ENCODE results near the gene ASPHD2. TPM values are rescaled to one million over a fixed set of nuclear protein-coding genes. Genes with fewer than 3 reads are reported as not detected.

The ASPHD2 gene
- polyA plus RNA-seq, 1 donor from 2014 or later, result 18.7 TPM

DNA sequence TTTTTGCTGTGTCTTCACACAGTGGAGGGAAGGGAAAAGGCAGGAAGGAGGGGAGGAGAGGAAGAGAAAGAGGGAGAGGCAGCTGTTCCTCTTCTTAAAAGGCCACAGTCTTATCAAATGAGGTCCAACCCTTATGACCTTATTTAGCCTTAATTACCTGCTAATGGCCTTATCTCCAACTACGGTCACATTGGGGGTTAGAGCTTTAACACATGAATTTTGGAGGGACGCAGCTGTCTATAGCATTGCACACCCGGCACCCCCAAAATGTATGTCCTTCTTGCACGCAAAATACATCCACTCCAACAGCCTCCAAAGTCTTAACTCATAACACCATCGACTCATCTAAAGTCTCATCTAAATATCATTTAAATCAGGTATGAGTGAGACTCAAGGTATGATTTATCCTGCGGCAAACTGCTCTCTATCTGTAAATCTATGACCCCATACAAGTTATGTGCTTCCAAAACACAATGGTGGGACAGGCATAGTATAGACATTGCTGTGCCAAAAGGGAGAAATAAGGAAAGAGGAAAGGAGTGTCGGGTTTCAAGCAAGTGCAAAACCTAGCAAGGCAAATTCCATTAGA lies 45.0 kb upstream of the ASPHD2 start:
- no peak overlapping the region for H2AFZ ChIP-seq (ENCODE audit: low read depth, low read length)
- H3K27me3 ChIP-seq (ENCODE audit: insufficient read depth, low read depth, low read length), result no peaks in the 10 kb centered on the region
- H3K9me2 ChIP-seq (ENCODE audit: insufficient read depth, low read length), result no peaks in the 10 kb centered on the region
- H4K20me1 ChIP-seq (ENCODE audit: insufficient read depth), result no peaks in the 10 kb centered on the region
- no peaks in the 10 kb centered on the region for H3K79me2 ChIP-seq (replicated peaks; ENCODE audit: insufficient read depth, low read length)
- TF ChIP-seq EZH2 (IDR thresholded peaks at IDR 0.05; ENCODE audit: borderline replicate concordance, insufficient read depth, low read length, poor library complexity, severe bottlenecking) (no peak), EP300 (conservative IDR thresholded peaks at IDR 0.05; ENCODE audit: poor library complexity, severe bottlenecking) (no peak), TAF1 (IDR thresholded peaks at IDR 0.05; ENCODE audit: low read depth) (no peak), RAD21 (conservative IDR thresholded peaks at IDR 0.05) (no peak), SMC3 (conservative IDR thresholded peaks at IDR 0.05; ENCODE audit: poor library complexity) (no peak), POLR2AphosphoS5 (IDR thresholded peaks at IDR 0.05) (no peak), MXI1 (conservative IDR thresholded peaks at IDR 0.05; ENCODE audit: poor library complexity, severe bottlenecking) (no peak)
- TF ChIP-seq, protein P1, sequence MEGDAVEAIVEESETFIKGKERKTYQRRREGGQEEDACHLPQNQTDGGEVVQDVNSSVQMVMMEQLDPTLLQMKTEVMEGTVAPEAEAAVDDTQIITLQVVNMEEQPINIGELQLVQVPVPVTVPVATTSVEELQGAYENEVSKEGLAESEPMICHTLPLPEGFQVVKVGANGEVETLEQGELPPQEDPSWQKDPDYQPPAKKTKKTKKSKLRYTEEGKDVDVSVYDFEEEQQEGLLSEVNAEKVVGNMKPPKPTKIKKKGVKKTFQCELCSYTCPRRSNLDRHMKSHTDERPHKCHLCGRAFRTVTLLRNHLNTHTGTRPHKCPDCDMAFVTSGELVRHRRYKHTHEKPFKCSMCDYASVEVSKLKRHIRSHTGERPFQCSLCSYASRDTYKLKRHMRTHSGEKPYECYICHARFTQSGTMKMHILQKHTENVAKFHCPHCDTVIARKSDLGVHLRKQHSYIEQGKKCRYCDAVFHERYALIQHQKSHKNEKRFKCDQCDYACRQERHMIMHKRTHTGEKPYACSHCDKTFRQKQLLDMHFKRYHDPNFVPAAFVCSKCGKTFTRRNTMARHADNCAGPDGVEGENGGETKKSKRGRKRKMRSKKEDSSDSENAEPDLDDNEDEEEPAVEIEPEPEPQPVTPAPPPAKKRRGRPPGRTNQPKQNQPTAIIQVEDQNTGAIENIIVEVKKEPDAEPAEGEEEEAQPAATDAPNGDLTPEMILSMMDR (IDR thresholded peaks at IDR 0.05; ENCODE audit: poor library complexity, severe bottlenecking), result no peak
- TF ChIP-seq, protein P2, sequence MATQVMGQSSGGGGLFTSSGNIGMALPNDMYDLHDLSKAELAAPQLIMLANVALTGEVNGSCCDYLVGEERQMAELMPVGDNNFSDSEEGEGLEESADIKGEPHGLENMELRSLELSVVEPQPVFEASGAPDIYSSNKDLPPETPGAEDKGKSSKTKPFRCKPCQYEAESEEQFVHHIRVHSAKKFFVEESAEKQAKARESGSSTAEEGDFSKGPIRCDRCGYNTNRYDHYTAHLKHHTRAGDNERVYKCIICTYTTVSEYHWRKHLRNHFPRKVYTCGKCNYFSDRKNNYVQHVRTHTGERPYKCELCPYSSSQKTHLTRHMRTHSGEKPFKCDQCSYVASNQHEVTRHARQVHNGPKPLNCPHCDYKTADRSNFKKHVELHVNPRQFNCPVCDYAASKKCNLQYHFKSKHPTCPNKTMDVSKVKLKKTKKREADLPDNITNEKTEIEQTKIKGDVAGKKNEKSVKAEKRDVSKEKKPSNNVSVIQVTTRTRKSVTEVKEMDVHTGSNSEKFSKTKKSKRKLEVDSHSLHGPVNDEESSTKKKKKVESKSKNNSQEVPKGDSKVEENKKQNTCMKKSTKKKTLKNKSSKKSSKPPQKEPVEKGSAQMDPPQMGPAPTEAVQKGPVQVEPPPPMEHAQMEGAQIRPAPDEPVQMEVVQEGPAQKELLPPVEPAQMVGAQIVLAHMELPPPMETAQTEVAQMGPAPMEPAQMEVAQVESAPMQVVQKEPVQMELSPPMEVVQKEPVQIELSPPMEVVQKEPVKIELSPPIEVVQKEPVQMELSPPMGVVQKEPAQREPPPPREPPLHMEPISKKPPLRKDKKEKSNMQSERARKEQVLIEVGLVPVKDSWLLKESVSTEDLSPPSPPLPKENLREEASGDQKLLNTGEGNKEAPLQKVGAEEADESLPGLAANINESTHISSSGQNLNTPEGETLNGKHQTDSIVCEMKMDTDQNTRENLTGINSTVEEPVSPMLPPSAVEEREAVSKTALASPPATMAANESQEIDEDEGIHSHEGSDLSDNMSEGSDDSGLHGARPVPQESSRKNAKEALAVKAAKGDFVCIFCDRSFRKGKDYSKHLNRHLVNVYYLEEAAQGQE (IDR thresholded peaks at IDR 0.05; ENCODE audit: borderline replicate concordance), result no peak
- H3F3A ChIP-seq (ENCODE audit: insufficient read depth, low read length, poor library complexity, severe bottlenecking), result no peaks in the 10 kb centered on the region
- H3K4me2 ChIP-seq (ENCODE audit: low read length), result no peak overlapping the region
- H3K27ac ChIP-seq (ENCODE audit: low read length), result peak overlapping the region; percentile 77
- no peak overlapping the region for H3K9ac ChIP-seq (ENCODE audit: low read length)
- no peaks in the 10 kb centered on the region for H3K9me3 ChIP-seq (ENCODE audit: low read length)
- no peak overlapping the region for H3K4me3 ChIP-seq (ENCODE audit: low read length)
- peaks cover 9% of the 10 kb centered on the region for H3K36me3 ChIP-seq (ENCODE audit: insufficient read depth, low read length)

DNA sequence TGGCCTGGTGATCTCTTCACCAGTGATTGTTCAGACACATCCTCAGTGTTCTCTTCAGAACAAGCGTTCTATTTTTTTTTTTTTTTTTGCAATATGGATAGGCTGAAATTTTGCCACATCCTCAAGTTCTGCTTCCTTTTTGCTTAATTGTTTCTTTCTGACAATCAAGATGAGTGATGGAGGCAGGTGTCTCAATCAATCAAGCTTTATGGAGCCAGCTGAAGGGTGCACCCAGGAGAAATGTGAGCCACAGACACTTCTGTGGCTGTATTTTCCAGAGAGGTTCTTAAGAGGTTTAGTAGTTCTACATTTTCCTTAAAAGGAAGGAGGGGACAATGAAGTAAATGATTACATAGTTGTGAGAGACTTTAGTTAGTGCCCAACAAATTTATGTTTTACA lies 43.9 kb upstream of the ASPHD2 start:
- TF ChIP-seq EP300 (conservative IDR thresholded peaks at IDR 0.05; ENCODE audit: poor library complexity, severe bottlenecking), result peak; percentile 70
- TF ChIP-seq, protein P1 (IDR thresholded peaks at IDR 0.05; ENCODE audit: poor library complexity, severe bottlenecking), result no peak
- no peak for TF ChIP-seq MXI1 (conservative IDR thresholded peaks at IDR 0.05; ENCODE audit: poor library complexity, severe bottlenecking)
- TF ChIP-seq, protein P2 (IDR thresholded peaks at IDR 0.05; ENCODE audit: borderline replicate concordance), result no peak
- TF ChIP-seq POLR2AphosphoS5 (IDR thresholded peaks at IDR 0.05), result no peak
- no peak for TF ChIP-seq SMC3 (conservative IDR thresholded peaks at IDR 0.05; ENCODE audit: poor library complexity)
- Histone ChIP-seq H4K20me1 (ENCODE audit: insufficient read depth) (no peaks in the 10 kb centered on the region), H3K9me2 (ENCODE audit: insufficient read depth, low read length) (no peaks in the 10 kb centered on the region)

More for the DNA sequence above, 43.9 kb upstream of the ASPHD2 start:
- Histone ChIP-seq H3K79me2 (replicated peaks; ENCODE audit: insufficient read depth, low read length) (no peaks in the 10 kb centered on the region), H3K4me3 (ENCODE audit: low read length) (no peak overlapping the region), H3K9ac (ENCODE audit: low read length) (peak overlapping the region; percentile 18), H3K4me2 (ENCODE audit: low read length) (no peak overlapping the region), H3K9me3 (ENCODE audit: low read length) (no peaks in the 10 kb centered on the region), H3K36me3 (ENCODE audit: insufficient read depth, low read length) (no peaks in the 10 kb centered on the region), H3K27ac (ENCODE audit: low read length) (peak overlapping the region; percentile 77), H3K27me3 (ENCODE audit: insufficient read depth, low read depth, low read length) (no peaks in the 10 kb centered on the region), H2AFZ (ENCODE audit: low read depth, low read length) (no peak overlapping the region), H3F3A (ENCODE audit: insufficient read depth, low read length, poor library complexity, severe bottlenecking) (no peaks in the 10 kb centered on the region)

All from neural cell (in vitro differentiated cells).